ENCODE data around the gene CMC2.

CMC2 gene

DNA sequence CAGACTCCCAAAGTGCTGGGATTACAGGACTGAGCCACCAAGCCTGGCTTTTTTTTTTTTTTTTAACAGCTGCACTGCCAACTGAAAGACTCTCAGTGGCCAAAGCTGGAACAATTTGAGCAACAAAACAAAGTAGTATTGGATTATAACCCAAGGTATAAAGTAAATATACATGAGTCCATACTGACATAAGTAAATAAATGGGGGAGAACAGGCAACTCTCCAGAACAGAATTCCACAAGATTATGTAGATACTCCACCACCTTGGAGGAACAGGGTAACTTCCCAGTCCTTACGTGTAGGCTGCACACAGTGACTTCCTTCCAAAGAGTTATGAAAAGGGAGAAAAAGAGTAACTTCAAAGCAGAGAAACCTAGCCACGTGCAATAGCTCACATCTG lies 15.7 kb downstream of the CMC2 start:
- H3K36me3 ChIP-seq (ENCODE audit: insufficient read depth, low read length): no peaks in the 10 kb centered on the region
- H3K4me3 ChIP-seq: no peak overlapping the region
- no peak for DNase-seq (ENCODE audit: low read depth, low spot score)
- no peak overlapping the region for H3K27ac ChIP-seq
- TF ChIP-seq POLR2AphosphoS5 (IDR thresholded peaks at IDR 0.05; ENCODE audit: borderline replicate concordance, low read depth, low read length) (no peak), FOXP2 (optimal IDR thresholded peaks at IDR 0.05; ENCODE audit: control extremely low read depth, extremely low read length, insufficient read depth) (no peak), EZH2 (IDR thresholded peaks at IDR 0.05) (no peak)
- no peaks in the 10 kb centered on the region for H3K9me3 ChIP-seq (ENCODE audit: low read depth, low read length)
- no peak overlapping the region for H3K9ac ChIP-seq (ENCODE audit: insufficient read length)

DNA sequence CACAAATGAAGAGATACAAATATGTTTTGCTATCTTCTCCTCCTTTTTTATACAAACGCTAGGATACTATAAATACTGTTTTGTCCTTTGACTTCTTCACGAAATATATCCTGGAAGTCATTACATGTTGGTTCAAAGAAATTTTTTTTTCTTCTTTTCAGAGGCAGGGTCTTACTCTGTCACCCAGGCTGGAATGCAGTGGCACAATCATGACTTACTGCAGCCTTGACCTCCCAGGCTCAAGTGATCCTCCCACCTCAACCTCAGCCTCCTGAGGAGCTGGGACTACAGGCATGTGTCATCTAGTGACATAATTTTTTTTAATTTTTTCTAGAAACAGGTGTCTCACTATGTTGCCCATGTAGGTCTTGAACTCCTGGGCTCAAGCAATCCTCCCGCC lies 16.1 kb downstream of the CMC2 start:
- Histone ChIP-seq H3K9me3 (ENCODE audit: low read depth, low read length) (no peaks in the 10 kb centered on the region), H3K9ac (ENCODE audit: insufficient read length) (no peak overlapping the region), H3K4me3 (no peak overlapping the region), H3K36me3 (ENCODE audit: insufficient read depth, low read length) (no peaks in the 10 kb centered on the region), H3K27ac (no peak overlapping the region)
- no peak for DNase-seq (ENCODE audit: low read depth, low spot score)
- TF ChIP-seq POLR2AphosphoS5 (IDR thresholded peaks at IDR 0.05; ENCODE audit: borderline replicate concordance, low read depth, low read length) (no peak), FOXP2 (optimal IDR thresholded peaks at IDR 0.05; ENCODE audit: control extremely low read depth, extremely low read length, insufficient read depth) (no peak), EZH2 (IDR thresholded peaks at IDR 0.05) (no peak)

DNA sequence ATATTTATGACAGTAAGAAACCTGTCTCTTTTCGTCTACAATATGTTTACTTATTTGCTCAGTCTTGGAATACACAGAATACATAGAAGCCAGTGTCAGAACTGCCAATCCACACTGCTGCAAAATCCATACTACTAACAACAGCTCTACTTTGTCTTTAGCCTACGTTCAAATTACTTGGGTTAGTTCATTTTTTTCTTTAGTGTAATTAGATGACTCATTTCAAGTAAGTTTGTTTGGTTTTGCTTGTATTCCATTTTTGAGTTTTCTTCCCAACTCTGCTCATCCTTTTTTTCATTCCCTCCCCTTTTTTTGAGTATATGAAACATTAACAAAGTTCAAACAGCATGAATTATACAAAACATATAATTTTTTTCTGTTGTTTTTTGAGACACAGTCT lies 16.9 kb downstream of the CMC2 start:
- TF ChIP-seq EZH2 (IDR thresholded peaks at IDR 0.05) (no peak), FOXP2 (optimal IDR thresholded peaks at IDR 0.05; ENCODE audit: control extremely low read depth, extremely low read length, insufficient read depth) (no peak), POLR2AphosphoS5 (IDR thresholded peaks at IDR 0.05; ENCODE audit: borderline replicate concordance, low read depth, low read length) (no peak)
- Histone ChIP-seq H3K36me3 (ENCODE audit: insufficient read depth, low read length) (no peaks in the 10 kb centered on the region), H3K9ac (ENCODE audit: insufficient read length) (no peak overlapping the region), H3K27ac (no peak overlapping the region), H3K4me3 (no peak overlapping the region), H3K9me3 (ENCODE audit: low read depth, low read length) (no peaks in the 10 kb centered on the region)
- no peak for DNase-seq (ENCODE audit: low read depth, low spot score)

DNA sequence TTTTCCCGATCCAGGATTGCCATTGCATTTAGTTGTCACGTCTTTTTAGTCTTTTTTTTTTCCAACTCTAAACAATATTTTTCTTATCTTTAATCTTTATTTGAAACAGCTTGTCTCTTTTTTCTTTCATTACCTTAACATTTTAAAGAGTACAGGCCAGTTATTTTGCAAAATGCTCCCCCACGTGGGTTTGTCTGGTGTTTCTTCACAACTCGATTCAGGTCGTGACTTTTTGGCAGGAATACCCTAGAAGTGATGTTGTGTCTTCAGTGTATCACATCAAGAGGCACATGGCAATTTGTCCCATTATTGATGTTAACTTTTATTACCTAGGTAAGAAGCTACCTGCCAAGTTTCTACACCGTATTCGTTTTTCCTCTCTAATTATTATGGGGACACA lies 17.9 kb downstream of the CMC2 start:
- Histone ChIP-seq H3K36me3 (ENCODE audit: insufficient read depth, low read length) (no peaks in the 10 kb centered on the region), H3K9me3 (ENCODE audit: low read depth, low read length) (no peaks in the 10 kb centered on the region), H3K9ac (ENCODE audit: insufficient read length) (no peak overlapping the region)

DNA sequence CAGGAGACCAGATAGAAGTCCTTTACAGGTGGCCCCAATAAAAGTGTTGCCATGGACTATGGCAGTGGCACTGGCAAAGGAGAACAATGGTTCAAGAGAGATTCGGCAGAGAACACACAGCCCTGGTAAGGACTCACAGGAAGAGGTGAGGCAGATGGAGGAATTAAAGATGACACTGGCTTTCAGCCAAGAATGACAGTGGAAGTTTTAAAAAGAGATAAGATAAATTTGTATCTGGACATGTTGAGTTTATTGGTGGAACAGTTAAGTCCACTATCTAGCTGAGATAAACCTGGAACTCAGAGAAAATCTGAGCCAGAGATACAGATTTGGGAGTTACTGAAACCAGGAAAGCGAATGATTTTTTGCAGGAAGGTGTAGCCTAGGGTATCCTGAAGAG lies 20.1 kb downstream of the CMC2 start:
- no peak for DNase-seq (ENCODE audit: low read depth, low spot score)

More for the DNA sequence above, 17.9 kb downstream of the CMC2 start:
- Histone ChIP-seq H3K4me3 (no peak overlapping the region), H3K27ac (no peak overlapping the region)
- TF ChIP-seq EZH2 (IDR thresholded peaks at IDR 0.05) (no peak), POLR2AphosphoS5 (IDR thresholded peaks at IDR 0.05; ENCODE audit: borderline replicate concordance, low read depth, low read length) (no peak), FOXP2 (optimal IDR thresholded peaks at IDR 0.05; ENCODE audit: control extremely low read depth, extremely low read length, insufficient read depth) (no peak)
- no peak for DNase-seq (ENCODE audit: low read depth, low spot score)

DNA sequence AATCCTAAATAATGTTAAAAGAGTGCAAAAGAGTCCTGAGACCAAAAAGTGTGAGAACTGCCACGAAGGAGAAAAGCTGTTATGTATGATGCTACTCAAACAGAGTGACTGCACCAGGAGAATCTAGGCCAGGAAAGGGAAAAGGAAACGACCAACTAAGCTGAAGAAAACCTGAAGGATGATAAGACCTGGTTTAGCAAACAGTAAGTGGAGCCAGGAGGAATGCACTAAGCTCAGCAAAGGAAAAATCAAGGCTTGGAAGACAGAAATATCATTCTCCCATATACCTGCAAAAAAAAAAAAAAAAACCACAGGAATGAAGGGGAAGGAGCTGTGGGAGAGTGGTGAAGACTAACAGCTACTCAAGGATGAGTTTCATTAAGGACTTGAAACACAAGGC lies 21.1 kb downstream of the CMC2 start:
- H3K36me3 ChIP-seq (ENCODE audit: insufficient read depth, low read length): no peaks in the 10 kb centered on the region
- H3K27ac ChIP-seq: no peak overlapping the region
- no peak overlapping the region for H3K9ac ChIP-seq (ENCODE audit: insufficient read length)
- no peaks in the 10 kb centered on the region for H3K9me3 ChIP-seq (ENCODE audit: low read depth, low read length)
- no peak overlapping the region for H3K4me3 ChIP-seq
- no peak for TF ChIP-seq FOXP2 (optimal IDR thresholded peaks at IDR 0.05; ENCODE audit: control extremely low read depth, extremely low read length, insufficient read depth)
- no peak for DNase-seq (ENCODE audit: low read depth, low spot score)

More for the DNA sequence above, 20.1 kb downstream of the CMC2 start:
- H3K4me3 ChIP-seq: no peak overlapping the region
- H3K9me3 ChIP-seq (ENCODE audit: low read depth, low read length): no peaks in the 10 kb centered on the region
- no peak for TF ChIP-seq POLR2AphosphoS5 (IDR thresholded peaks at IDR 0.05; ENCODE audit: borderline replicate concordance, low read depth, low read length)
- no peak for TF ChIP-seq FOXP2 (optimal IDR thresholded peaks at IDR 0.05; ENCODE audit: control extremely low read depth, extremely low read length, insufficient read depth)
- TF ChIP-seq EZH2 (IDR thresholded peaks at IDR 0.05): no peak
- no peak overlapping the region for H3K27ac ChIP-seq
- H3K9ac ChIP-seq (ENCODE audit: insufficient read length): no peak overlapping the region
- no peaks in the 10 kb centered on the region for H3K36me3 ChIP-seq (ENCODE audit: insufficient read depth, low read length)

DNA sequence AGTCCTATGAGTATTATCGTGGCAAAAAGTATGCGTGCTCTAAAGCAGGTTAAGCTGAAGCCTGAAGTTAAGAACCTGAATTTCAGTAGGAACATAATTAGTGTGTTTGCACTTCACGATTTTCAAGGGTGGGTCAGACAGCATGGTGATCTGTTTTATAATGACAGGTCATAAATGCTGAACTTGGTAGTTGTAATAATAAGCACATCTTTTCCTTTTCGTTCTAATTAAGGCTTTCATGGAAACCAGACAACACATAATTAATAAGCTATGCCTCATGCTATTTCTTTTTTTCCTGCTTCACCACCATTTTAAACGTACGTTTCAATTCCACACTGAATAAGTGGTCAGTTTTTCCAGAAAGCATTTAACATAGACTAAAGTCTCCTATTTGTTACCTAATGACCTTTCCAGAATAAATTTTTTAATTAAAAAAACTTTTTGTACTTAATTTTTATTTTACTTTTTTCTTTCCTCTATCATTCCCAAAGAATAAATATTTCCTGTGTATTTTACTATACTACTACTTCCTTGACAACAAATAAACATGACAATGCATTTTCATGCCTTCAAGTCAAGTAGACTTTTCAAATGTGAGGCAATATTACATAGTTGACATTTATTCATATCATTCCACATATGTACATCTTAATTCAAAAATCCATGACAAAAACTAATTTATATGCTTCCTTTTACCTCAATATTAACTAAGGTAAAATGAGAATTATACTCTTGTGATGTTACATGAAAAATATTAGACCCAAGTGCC lies 22.4 kb downstream of the CMC2 start:
- Histone ChIP-seq H3K36me3 (ENCODE audit: insufficient read depth, low read length) (no peaks in the 10 kb centered on the region), H3K27ac (no peak overlapping the region), H3K9me3 (ENCODE audit: low read depth, low read length) (no peaks in the 10 kb centered on the region), H3K4me3 (no peak overlapping the region), H3K9ac (ENCODE audit: insufficient read length) (no peak overlapping the region)
- no peak for DNase-seq (ENCODE audit: low read depth, low spot score)
- no peak for TF ChIP-seq FOXP2 (optimal IDR thresholded peaks at IDR 0.05; ENCODE audit: control extremely low read depth, extremely low read length, insufficient read depth)
- TF ChIP-seq POLR2AphosphoS5 (IDR thresholded peaks at IDR 0.05; ENCODE audit: borderline replicate concordance, low read depth, low read length): no peak
- TF ChIP-seq EZH2 (IDR thresholded peaks at IDR 0.05): no peak

DNA sequence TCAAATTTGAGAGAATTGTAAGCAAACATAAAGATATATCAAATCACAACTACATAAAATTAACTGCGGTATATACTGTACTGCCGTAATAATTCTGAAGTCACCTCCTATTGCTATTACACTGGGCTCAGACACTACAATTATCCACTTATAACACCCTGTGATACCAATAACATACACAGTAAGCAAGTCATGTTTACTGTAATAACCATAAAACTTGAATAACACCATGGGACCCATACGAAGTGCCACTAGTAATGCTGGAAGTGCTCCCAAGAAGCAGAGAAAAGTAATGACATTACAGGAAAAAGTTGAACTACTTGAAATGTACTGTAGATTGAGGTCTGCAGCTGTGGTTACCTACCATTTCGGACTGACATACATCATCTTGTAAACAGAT lies 24.0 kb downstream of the CMC2 start:
- TF ChIP-seq POLR2AphosphoS5 (IDR thresholded peaks at IDR 0.05; ENCODE audit: borderline replicate concordance, low read depth, low read length): no peak
- TF ChIP-seq FOXP2 (optimal IDR thresholded peaks at IDR 0.05; ENCODE audit: control extremely low read depth, extremely low read length, insufficient read depth): no peak
- no peak for TF ChIP-seq EZH2 (IDR thresholded peaks at IDR 0.05)
- no peak for DNase-seq (ENCODE audit: low read depth, low spot score)
- H3K36me3 ChIP-seq (ENCODE audit: insufficient read depth, low read length): no peaks in the 10 kb centered on the region
- no peaks in the 10 kb centered on the region for H3K9me3 ChIP-seq (ENCODE audit: low read depth, low read length)
- H3K4me3 ChIP-seq: no peak overlapping the region
- H3K27ac ChIP-seq: no peak overlapping the region
- H3K9ac ChIP-seq (ENCODE audit: insufficient read length): no peak overlapping the region

DNA sequence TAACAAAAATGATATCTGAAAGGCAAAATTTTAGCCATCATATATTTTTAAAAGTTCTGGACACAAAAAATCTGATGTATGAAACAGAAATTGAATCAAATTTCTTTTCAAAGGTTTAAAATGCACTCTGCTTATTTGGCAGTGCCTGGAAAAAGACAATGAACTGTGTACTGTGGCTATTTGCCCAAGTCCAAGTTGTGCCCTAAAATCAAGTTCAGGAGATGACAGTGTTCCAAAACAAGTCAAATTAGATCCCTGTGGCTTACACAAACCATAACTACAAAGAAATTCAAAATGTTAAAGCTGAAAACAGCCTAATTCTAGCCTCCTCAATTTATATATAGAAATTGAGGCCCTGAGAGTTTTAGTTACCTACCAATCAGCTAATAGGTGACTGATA lies 25.6 kb downstream of the CMC2 start:
- H3K9ac ChIP-seq (ENCODE audit: insufficient read length): no peak overlapping the region
- no peak overlapping the region for H3K27ac ChIP-seq
- H3K4me3 ChIP-seq: no peak overlapping the region
- no peaks in the 10 kb centered on the region for H3K36me3 ChIP-seq (ENCODE audit: insufficient read depth, low read length)
- no peaks in the 10 kb centered on the region for H3K9me3 ChIP-seq (ENCODE audit: low read depth, low read length)
- DNase-seq (ENCODE audit: low read depth, low spot score): no peak
- TF ChIP-seq POLR2AphosphoS5 (IDR thresholded peaks at IDR 0.05; ENCODE audit: borderline replicate concordance, low read depth, low read length) (no peak), EZH2 (IDR thresholded peaks at IDR 0.05) (no peak), FOXP2 (optimal IDR thresholded peaks at IDR 0.05; ENCODE audit: control extremely low read depth, extremely low read length, insufficient read depth) (no peak)
